ENCODE data around the gene MRTFB. TPM values are rescaled to one million over a fixed set of nuclear protein-coding genes. Genes with fewer than 3 reads are reported as not detected.

Gene MRTFB
- total and polyA plus RNA-seq, 4 donors = 6.2 to 108 (median 34.3) TPM

DNA sequence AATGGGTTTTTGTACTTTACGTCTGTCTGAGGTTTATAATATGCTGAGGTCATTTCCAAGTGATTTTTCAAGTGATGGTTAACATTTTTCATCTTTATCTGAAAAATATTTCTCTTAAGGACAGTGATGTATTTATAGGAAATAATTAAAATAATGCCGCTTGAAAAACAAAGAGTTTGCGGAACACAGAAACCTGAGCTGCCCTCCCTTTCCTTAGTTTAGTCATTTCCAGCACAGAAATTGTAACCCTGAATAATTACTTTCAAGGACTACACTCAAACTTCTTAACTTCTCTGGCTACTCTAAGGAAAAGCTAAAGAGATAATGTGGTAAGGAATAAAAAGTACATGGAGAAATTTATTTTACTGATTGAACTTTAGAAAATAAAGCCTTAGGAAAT lies 54.6 kb downstream of the MRTFB start:
- no peak overlapping the region for H3K27ac ChIP-seq (ENCODE audit: low read depth in 1 of 2, low read length in 2 of 2)
- 29 to 39% methylated on average over 3 of the region's 3 CpGs for WGBS, 2 donors
- ATAC-seq (ENCODE audit: low FRiP score) (no peak), DNase-seq (no peak)
- H3K4me3 ChIP-seq (ENCODE audit: low read length in 2 of 2) = no peak overlapping the region
- intact Hi-C loops (cut with DNase I) = no loop called here
- no peaks in the 10 kb centered on the region for H3K27me3 ChIP-seq (ENCODE audit: control insufficient read depth in 1 of 2, insufficient read depth in 2 of 2, low read length in 1 of 2)
- no peaks in the 10 kb centered on the region for H3K36me3 ChIP-seq (ENCODE audit: control insufficient read depth in 1 of 2, insufficient read depth in 2 of 2, low read length in 1 of 2)
- H3K9me3 ChIP-seq (ENCODE audit: control insufficient read depth, low read length) = no peaks in the 10 kb centered on the region
- H3K4me1 ChIP-seq (ENCODE audit: control insufficient read depth in 1 of 2, insufficient read depth in 2 of 2, low read length in 2 of 2) = no peaks in the 10 kb centered on the region

- 92 to 96% methylated on average over 5 of the region's 5 CpGs for WGBS, 2 donors
- Histone ChIP-seq H3K27me3 (ENCODE audit: control insufficient read depth in 1 of 2, insufficient read depth in 2 of 2, low read length in 1 of 2) (no peaks in the 10 kb centered on the region), H3K9me3 (ENCODE audit: control insufficient read depth, low read length) (no peaks in the 10 kb centered on the region), H3K4me3 (ENCODE audit: low read length in 2 of 2) (no peak overlapping the region), H3K27ac (ENCODE audit: low read depth in 1 of 2, low read length in 2 of 2) (no peak overlapping the region), H3K4me1 (ENCODE audit: control insufficient read depth in 1 of 2, insufficient read depth in 2 of 2, low read length in 2 of 2) (no peaks in the 10 kb centered on the region), H3K36me3 (ENCODE audit: control insufficient read depth in 1 of 2, insufficient read depth in 2 of 2, low read length in 1 of 2) (no peaks in the 10 kb centered on the region)
- intact Hi-C loops (cut with DNase I) = no loop called here
- DNase-seq (no peak), ATAC-seq (ENCODE audit: low FRiP score) (no peak)
These were observed 57.0 kb downstream of the MRTFB start for GRCh38 chr16:14128097-14128496.

DNA sequence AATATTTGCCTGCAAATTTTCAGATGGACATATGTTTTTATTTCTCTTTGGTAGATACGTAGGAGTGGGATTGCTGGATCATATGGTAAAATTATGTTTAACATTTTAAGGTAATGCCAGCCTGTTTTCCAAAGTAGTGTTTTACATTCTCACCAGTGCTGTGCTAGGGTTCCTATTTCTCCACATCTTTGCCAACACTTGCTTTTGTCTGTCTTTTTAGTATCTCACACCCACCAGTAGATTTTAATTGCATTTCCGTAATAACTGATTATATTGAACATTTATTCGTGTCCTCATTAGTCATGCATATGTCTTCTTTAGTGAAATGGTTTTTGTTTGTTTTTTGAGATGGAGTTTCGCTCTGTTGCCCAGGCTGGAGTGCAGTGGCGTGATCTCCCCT lies 58.4 kb downstream of the MRTFB start:
- DNase-seq = no peak
- H3K27ac ChIP-seq (ENCODE audit: low read depth in 1 of 2, low read length in 2 of 2) = no peak overlapping the region
- ATAC-seq (ENCODE audit: low FRiP score) = no peak
- WGBS, 2 donors = 98% methylated on average over 5 of the region's 5 CpGs
- no peaks in the 10 kb centered on the region for H3K4me1 ChIP-seq (ENCODE audit: control insufficient read depth in 1 of 2, insufficient read depth in 2 of 2, low read length in 2 of 2)
- H3K9me3 ChIP-seq (ENCODE audit: control insufficient read depth, low read length) = no peaks in the 10 kb centered on the region
- H3K27me3 ChIP-seq (ENCODE audit: control insufficient read depth in 1 of 2, insufficient read depth in 2 of 2, low read length in 1 of 2) = no peaks in the 10 kb centered on the region
- no peak overlapping the region for H3K4me3 ChIP-seq (ENCODE audit: low read length in 2 of 2)
- intact Hi-C loops (cut with DNase I) = no loop called here
- H3K36me3 ChIP-seq (ENCODE audit: control insufficient read depth in 1 of 2, insufficient read depth in 2 of 2, low read length in 1 of 2) = no peaks in the 10 kb centered on the region

DNA sequence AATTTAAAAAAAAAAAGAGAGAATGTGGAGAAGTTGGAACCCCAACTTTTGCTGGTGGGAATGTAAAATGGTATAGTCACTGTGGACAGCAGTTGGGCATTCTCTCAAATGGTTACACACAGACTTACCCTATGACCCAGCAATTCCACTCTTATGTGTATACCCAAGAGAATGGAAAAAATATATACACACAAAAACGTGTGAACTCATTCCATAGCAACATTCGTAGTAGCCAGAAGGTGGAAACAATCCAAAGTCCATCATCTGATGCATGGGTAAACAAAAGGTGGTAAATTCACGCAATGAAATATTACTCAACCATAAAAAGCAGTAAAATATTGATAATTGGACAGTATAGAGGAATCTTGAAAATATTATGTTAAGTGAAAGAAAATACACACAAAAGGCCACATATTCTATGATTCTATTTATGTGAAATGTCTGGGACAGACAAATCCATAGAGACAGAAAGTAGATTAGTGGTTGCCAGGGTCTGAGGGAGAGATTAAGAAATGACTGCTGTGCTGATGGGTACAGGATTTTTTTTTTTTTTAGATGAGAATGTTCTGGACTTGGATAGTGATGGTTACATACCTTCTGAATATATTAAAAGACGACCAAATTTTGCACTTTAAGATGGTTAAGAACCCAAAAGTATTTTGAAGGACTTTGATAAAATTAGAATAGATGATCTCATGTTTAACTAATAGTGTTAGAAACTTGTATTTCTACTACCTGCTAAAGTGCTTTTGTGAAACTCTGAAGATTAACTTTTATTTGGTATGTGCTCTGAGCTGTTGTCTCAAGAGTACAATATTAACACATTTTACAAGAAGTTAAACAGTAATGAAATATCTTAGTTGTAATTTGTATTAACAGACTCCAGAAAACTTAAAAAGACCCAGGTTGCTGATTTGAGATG lies 60.9 kb downstream of the MRTFB start:
- H3K27ac ChIP-seq (ENCODE audit: low read depth in 1 of 2, low read length in 2 of 2) = no peak overlapping the region
- DNase-seq (no peak), ATAC-seq (ENCODE audit: low FRiP score) (no peak)
- H3K9me3 ChIP-seq (ENCODE audit: control insufficient read depth, low read length) = no peaks in the 10 kb centered on the region
- intact Hi-C loops (cut with DNase I) = no loop called here
- 44 to 50% methylated on average over 4 of the region's 4 CpGs for WGBS, 2 donors
- no peak overlapping the region for H3K4me3 ChIP-seq (ENCODE audit: low read length in 2 of 2)
- H3K4me1 ChIP-seq (ENCODE audit: control insufficient read depth in 1 of 2, insufficient read depth in 2 of 2, low read length in 2 of 2) = no peaks in the 10 kb centered on the region
- no peaks in the 10 kb centered on the region for H3K27me3 ChIP-seq (ENCODE audit: control insufficient read depth in 1 of 2, insufficient read depth in 2 of 2, low read length in 1 of 2)
- no peaks in the 10 kb centered on the region for H3K36me3 ChIP-seq (ENCODE audit: control insufficient read depth in 1 of 2, insufficient read depth in 2 of 2, low read length in 1 of 2)

DNA sequence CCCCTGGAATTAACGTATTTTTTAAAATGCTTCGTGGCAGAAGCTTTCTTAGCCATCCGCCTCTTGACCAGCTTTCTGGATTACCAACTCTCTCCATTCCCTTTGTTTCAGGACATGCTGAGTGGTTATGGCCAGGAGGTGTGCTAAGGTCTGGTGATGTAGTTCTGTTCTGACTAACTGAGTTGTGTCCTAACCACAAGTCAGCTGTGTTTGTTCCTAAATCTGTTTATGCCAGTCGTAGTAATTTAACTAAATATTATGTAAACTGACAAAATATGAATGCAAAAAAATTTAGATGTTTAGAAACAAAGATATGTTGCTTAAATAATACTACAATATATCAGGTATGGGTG lies 61.6 kb downstream of the MRTFB start:
- no peaks in the 10 kb centered on the region for H3K4me1 ChIP-seq (ENCODE audit: control insufficient read depth in 1 of 2, insufficient read depth in 2 of 2, low read length in 2 of 2)
- no peak overlapping the region for H3K27ac ChIP-seq (ENCODE audit: low read depth in 1 of 2, low read length in 2 of 2)
- DNase-seq (no peak), ATAC-seq (ENCODE audit: low FRiP score) (no peak)
- 89 to 91% methylated on average over 4 of the region's 4 CpGs for WGBS, 2 donors
- no peaks in the 10 kb centered on the region for H3K27me3 ChIP-seq (ENCODE audit: control insufficient read depth in 1 of 2, insufficient read depth in 2 of 2, low read length in 1 of 2)
- H3K9me3 ChIP-seq (ENCODE audit: control insufficient read depth, low read length) = no peaks in the 10 kb centered on the region
- H3K4me3 ChIP-seq (ENCODE audit: low read length in 2 of 2) = no peak overlapping the region
- intact Hi-C loops (cut with DNase I) = no loop called here
- H3K36me3 ChIP-seq (ENCODE audit: control insufficient read depth in 1 of 2, insufficient read depth in 2 of 2, low read length in 1 of 2) = no peaks in the 10 kb centered on the region

DNA sequence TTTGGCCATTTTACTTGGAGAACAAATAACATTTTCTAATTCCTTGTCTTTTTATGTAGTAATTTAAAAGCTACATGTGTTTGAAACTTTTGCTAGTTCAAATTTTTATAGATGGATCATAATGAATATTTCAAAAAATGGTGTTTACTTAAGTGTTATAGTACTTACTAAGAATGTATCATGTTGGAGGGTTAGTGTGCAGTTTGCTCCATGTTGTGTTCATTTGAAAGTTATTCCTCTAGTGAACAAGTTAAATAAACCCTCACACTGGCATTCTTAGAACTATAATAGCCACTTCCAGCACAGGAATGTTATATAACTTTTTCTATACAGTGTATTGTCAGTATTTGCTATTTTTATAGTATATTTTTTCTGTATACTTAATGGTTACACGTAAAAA lies 62.8 kb downstream of the MRTFB start:
- DNase-seq (no peak), ATAC-seq (ENCODE audit: low FRiP score) (no peak)
- Histone ChIP-seq H3K27ac (ENCODE audit: low read depth in 1 of 2, low read length in 2 of 2) (no peak overlapping the region), H3K4me3 (ENCODE audit: low read length in 2 of 2) (no peak overlapping the region), H3K9me3 (ENCODE audit: control insufficient read depth, low read length) (no peaks in the 10 kb centered on the region), H3K27me3 (ENCODE audit: control insufficient read depth in 1 of 2, insufficient read depth in 2 of 2, low read length in 1 of 2) (no peaks in the 10 kb centered on the region), H3K4me1 (ENCODE audit: control insufficient read depth in 1 of 2, insufficient read depth in 2 of 2, low read length in 2 of 2) (no peaks in the 10 kb centered on the region), H3K36me3 (ENCODE audit: control insufficient read depth in 1 of 2, insufficient read depth in 2 of 2, low read length in 1 of 2) (no peaks in the 10 kb centered on the region)
- 58 to 65% methylated on average over 1 of the region's 1 CpG for WGBS, 2 donors
- intact Hi-C loops (cut with DNase I) = no loop called here

DNA sequence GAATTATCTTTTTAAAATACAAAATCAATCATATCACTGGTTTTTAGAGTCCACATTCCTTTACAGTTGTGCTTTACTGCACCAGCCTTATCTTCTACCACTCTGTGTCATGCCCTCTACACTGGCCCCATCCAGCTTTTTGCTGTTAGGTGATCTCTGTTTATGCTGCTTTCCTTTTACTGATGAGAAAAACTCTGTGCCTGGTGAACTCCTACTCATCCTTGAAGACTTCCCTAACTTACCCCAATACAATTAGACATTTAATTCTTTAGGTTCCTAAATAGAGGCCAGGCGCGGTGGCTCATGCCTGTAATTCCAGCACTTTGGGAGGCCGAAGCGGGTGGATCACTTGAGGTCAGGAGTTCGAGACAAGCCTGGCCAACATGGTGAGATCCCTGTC lies 64.6 kb downstream of the MRTFB start:
- DNase-seq (no peak), ATAC-seq (ENCODE audit: low FRiP score) (no peak)
- H3K36me3 ChIP-seq (ENCODE audit: control insufficient read depth in 1 of 2, insufficient read depth in 2 of 2, low read length in 1 of 2) = no peaks in the 10 kb centered on the region
- H3K4me3 ChIP-seq (ENCODE audit: low read length in 2 of 2) = no peak overlapping the region
- no peaks in the 10 kb centered on the region for H3K9me3 ChIP-seq (ENCODE audit: control insufficient read depth, low read length)
- H3K27ac ChIP-seq (ENCODE audit: low read depth in 1 of 2, low read length in 2 of 2) = no peak overlapping the region
- WGBS, 2 donors = 95 to 97% methylated on average over 5 of the region's 5 CpGs
- intact Hi-C loops (cut with DNase I) = no loop called here
- H3K27me3 ChIP-seq (ENCODE audit: control insufficient read depth in 1 of 2, insufficient read depth in 2 of 2, low read length in 1 of 2) = no peaks in the 10 kb centered on the region
- no peaks in the 10 kb centered on the region for H3K4me1 ChIP-seq (ENCODE audit: control insufficient read depth in 1 of 2, insufficient read depth in 2 of 2, low read length in 2 of 2)

DNA sequence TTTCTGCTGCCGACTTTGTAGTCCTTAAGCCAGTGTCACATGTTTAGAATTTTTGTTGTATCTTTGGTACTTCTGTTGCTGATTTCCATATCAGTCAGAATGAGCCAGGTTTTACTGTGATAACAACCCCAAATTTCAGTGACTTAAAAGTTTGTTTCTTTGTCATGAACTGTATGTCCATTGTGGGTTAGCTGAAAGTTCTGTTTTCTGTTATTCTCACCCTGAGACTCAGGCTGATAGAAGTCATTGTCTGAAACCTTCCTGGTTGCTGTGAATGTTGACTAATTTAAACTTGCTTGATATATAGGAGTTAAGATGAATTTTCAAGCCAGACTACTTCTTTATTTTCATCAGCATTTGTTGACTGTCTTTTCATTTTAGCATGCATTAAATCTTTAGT lies 68.8 kb downstream of the MRTFB start:
- intact Hi-C loops (cut with DNase I) = no loop called here
- 94 to 98% methylated on average over 1 of the region's 1 CpG for WGBS, 2 donors
- Histone ChIP-seq H3K27ac (ENCODE audit: low read depth in 1 of 2, low read length in 2 of 2) (no peak overlapping the region), H3K4me1 (ENCODE audit: control insufficient read depth in 1 of 2, insufficient read depth in 2 of 2, low read length in 2 of 2) (no peaks in the 10 kb centered on the region), H3K27me3 (ENCODE audit: control insufficient read depth in 1 of 2, insufficient read depth in 2 of 2, low read length in 1 of 2) (no peaks in the 10 kb centered on the region), H3K36me3 (ENCODE audit: control insufficient read depth in 1 of 2, insufficient read depth in 2 of 2, low read length in 1 of 2) (no peaks in the 10 kb centered on the region), H3K9me3 (ENCODE audit: control insufficient read depth, low read length) (no peaks in the 10 kb centered on the region), H3K4me3 (ENCODE audit: low read length in 2 of 2) (no peak overlapping the region)
- no peak for ATAC-seq (ENCODE audit: low FRiP score)
- no peak for DNase-seq

DNA sequence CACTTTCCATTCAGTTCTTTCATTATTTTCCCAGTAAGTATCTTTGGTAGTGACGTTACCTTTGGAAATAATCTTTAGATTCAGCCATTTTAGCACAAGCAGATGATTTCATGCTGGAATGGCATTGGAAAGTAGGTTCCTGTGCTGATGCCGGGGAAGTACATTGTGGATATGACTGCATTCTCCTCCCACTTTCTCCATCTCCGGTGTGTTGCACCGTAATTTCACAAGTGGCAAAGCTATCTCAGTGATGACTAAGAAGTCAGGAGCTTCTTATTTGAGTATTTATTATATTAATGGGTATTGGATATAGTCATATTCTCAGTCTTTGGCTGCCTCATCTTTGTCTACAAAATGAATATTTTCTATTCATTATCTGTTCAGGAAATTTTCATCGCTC lies 69.8 kb downstream of the MRTFB start:
- Histone ChIP-seq H3K4me1 (ENCODE audit: control insufficient read depth in 1 of 2, insufficient read depth in 2 of 2, low read length in 2 of 2) (no peaks in the 10 kb centered on the region), H3K36me3 (ENCODE audit: control insufficient read depth in 1 of 2, insufficient read depth in 2 of 2, low read length in 1 of 2) (no peaks in the 10 kb centered on the region), H3K9me3 (ENCODE audit: control insufficient read depth, low read length) (no peaks in the 10 kb centered on the region), H3K27me3 (ENCODE audit: control insufficient read depth in 1 of 2, insufficient read depth in 2 of 2, low read length in 1 of 2) (no peaks in the 10 kb centered on the region), H3K27ac (ENCODE audit: low read depth in 1 of 2, low read length in 2 of 2) (no peak overlapping the region), H3K4me3 (ENCODE audit: low read length in 2 of 2) (no peak overlapping the region)
- WGBS, 2 donors = 96% methylated on average over 5 of the region's 5 CpGs
- intact Hi-C loops (cut with DNase I) = no loop called here
- no peak for DNase-seq
- ATAC-seq (ENCODE audit: low FRiP score) = no peak

Data from aorta (tissue), 5 donors.